GM13976 (cell line): ENCODE measurements around the gene CREM.

Experiments
- DNase-seq: peaks from one replicate; pipeline ENCODE4 v3.0.0; 2012; ENCODE audit warnings: low spot score
- in situ Hi-C: fragments of 300-500 bp; cut with MboI; formaldehyde crosslinking; loops from one replicate; pipeline ENCODE4 v1.12.0; 2022; ENCODE audit warnings: low sequenced_read_pairs, mixed read lengths, inconsistent platforms; ENCODE audit not compliant: unreplicated experiment
- TF ChIP-seq, protein P1 (sequence below): IDR thresholded peaks from 2 replicates; pipeline ENCODE4 v1.5.1; 2012; ENCODE audit warnings: borderline replicate concordance, mild to moderate bottlenecking; ENCODE audit not compliant: insufficient read depth; ENCODE audit errors: extremely low read depth, missing control alignments, control extremely low read depth

Gene CREM

DNA sequence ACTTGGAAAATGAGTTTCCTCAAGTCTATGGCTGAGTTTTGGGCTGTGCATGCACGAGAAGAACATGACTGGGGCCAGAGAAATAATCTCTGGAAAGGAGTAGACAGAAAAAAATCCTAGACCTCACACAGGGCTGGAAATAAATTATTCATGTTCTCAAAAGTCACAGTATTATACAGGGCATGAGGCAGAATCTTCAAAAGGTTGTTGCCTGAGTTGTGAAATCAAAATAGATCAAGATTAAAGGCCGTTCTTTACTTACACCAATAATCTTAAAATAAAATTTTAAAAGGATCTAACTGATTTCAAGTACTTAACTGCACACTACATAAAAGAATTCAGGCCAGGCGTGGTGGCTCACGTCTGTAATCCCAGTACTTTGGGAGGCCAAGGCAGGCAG, 14.1 kb upstream of the CREM start:
- TF ChIP-seq, protein P1, sequence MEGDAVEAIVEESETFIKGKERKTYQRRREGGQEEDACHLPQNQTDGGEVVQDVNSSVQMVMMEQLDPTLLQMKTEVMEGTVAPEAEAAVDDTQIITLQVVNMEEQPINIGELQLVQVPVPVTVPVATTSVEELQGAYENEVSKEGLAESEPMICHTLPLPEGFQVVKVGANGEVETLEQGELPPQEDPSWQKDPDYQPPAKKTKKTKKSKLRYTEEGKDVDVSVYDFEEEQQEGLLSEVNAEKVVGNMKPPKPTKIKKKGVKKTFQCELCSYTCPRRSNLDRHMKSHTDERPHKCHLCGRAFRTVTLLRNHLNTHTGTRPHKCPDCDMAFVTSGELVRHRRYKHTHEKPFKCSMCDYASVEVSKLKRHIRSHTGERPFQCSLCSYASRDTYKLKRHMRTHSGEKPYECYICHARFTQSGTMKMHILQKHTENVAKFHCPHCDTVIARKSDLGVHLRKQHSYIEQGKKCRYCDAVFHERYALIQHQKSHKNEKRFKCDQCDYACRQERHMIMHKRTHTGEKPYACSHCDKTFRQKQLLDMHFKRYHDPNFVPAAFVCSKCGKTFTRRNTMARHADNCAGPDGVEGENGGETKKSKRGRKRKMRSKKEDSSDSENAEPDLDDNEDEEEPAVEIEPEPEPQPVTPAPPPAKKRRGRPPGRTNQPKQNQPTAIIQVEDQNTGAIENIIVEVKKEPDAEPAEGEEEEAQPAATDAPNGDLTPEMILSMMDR, result no peak
- in situ Hi-C loops, result loop anchor here (25.0 kb wide), 1 partner anchor 450 kb away; no protein-coding TSS in a partner anchor
- DNase-seq, result no peak

DNA sequence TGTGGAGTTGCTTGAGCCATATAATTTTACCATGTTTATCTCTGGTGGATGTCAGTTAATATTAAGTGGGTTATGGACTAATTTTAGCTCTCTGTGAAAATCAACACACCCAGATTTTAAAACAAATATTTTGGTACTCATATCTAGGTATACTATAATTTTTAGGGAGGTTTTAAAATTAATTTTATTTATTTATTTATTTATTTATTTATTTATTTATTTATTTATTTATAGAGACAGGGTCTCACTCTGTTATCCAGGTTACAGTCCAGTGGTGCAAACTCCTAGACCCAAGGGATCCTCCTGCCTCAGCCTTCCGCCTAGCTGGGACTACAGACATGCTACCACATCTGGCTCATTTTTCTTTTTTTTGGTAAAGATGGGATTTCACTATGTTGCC, 7.3 kb upstream of the CREM start:
- no peak for DNase-seq
- in situ Hi-C loops, result loop anchor here (25.0 kb wide), 1 partner anchor 443 kb away; no protein-coding TSS in a partner anchor
- TF ChIP-seq, protein P1, result no peak

DNA sequence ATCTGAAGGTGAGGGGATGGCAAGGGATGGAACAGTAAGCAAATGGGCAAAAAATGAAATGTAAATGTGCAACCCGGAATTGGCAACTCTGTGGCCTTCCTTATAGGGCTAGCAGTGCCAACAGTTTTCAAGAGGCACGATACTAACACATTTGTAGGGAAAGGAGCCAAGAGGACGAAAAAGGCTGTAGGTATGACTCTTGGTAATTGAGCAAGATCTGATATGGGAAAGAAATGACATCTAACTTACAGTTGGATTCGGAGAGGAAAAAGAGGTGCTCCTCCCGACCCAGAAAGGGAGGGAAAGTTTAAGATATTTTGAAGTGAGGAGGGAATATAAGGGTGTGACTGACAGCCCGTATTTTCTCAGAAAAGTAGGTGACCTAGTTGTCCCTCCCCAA, 2.1 kb upstream of the CREM start:
- TF ChIP-seq, protein P1, result no peak
- no peak for DNase-seq
- in situ Hi-C loops, result loop anchor here (25.0 kb wide), 1 partner anchor 438 kb away; no protein-coding TSS in a partner anchor

DNA sequence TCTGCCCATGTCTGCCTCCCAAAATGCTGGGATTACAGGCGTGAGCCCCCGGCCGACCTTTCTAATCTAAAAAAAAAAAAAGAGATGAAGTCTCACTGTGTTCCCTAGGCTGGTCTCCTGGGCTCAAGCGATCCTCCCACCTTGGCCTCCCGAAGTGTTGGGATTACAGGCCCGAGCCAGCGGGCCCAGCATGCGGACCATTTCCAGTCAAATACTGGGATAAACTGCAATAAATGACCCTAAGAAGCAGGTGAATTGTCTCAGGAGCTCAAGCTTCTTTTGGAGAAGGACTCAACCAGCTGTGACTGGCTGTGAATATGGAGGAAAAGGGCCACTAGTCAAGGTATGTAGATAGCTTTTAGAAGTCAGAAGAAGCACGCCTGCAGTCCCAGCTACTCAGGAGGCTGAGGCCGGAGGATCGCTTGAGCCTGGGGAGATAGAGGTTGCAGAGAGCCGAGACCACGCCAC, 550 bp upstream of the CREM start:
- in situ Hi-C loops, result loop anchor here (5.0 kb wide), 1 partner anchor 86 kb away; no protein-coding TSS in a partner anchor
- DNase-seq, result no peak
- TF ChIP-seq, protein P1, result no peak

DNA sequence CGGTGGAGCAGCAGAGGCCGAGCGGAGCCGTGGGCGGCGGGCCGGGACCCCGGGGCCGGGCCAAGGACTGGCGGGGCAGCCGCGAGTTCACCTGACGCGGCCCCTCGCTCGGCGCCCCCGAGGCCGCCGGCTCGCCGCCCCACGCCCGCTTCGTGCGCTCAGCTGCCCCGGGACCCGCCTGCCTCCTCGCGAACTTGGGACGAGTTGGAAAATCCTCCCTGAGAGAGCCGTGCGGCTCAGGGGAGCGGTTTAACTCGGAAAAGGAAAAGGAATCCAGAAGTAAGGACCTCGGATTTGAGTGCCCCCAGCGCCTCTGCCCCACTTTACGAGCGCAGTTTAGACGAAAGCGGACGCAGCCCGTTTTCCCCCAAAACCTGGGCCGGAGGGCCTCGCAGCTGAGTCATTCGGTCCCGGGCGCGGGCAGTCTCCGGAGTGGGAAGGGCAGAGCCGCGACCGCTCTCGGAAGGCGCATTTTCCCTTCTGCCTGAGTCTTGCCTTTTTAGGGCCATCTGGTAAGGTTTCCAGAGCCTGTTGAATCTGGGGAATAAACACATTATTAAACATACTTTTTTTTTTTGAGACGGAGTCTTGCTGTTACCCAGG, 744 bp downstream of the CREM start:
- in situ Hi-C loops, result loop anchor here (5.0 kb wide), 1 partner anchor 85 kb away; no protein-coding TSS in a partner anchor
- TF ChIP-seq, protein P1, result no peak
- DNase-seq, result no peak

DNA sequence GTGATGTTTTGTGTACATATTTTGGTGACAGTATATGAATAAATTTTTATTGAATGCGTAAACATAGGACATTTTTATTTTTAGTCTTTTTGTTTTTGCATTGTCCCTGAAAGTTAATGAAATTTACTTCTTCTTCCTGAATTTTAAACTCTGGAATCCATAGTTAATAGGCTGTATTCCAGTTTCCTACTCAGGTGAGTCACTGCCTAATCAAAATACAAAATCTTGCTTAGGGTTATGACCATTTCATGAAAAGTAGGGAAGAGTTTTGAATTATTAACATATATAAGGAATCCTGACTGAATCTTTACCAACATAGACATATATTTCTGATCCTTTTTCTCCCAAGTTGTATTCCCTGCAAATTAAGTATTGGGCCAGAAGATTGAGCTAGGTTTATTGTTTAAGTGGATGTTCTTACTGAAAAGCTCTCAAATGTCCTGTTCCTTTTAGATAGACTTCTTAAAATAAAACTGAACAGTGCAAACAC, 2.6 kb downstream of the CREM start:
- TF ChIP-seq, protein P1, result no peak
- in situ Hi-C loops, result loop anchor here (5.0 kb wide), 1 partner anchor 83 kb away; no protein-coding TSS in a partner anchor
- DNase-seq, result no peak
